Skin epidermis (tissue), 12 donors: ENCODE measurements around the gene ATXN7L1.
A peak's percentile ranks its signal among the peaks of the same experiment; 100 is the strongest.
"Not testable (repeated sequence)": the region's sequence is repeated elsewhere in the genome, so short reads cannot be mapped to it uniquely, and the experiment has no call there.

ENCODE experiments used
- H3K27ac ChIP-seq, 21 experiments: fragments of 200-600 bp; sonication (generic) in 11 of 21; one replicate each; pipeline ENCODE4 v1.5.0; 2020; ENCODE audit warnings: mild to moderate bottlenecking in 3 of 21, inconsistent platforms in 2 of 21, moderate library complexity in 2 of 21
- H3K4me3 ChIP-seq, 7 experiments: fragments of 200-600 bp; sonication (generic) in 2 of 7; one replicate each; pipeline ENCODE4 v1.5.0; 2020; ENCODE audit warnings: inconsistent platforms in 2 of 7, mild to moderate bottlenecking in 2 of 7, moderate library complexity in 1 of 7

ATXN7L1 gene

GRCh38 chr7:105866102-105866801, 10.1 kb downstream of the ATXN7L1 start:
- H3K4me3 ChIP-seq = no peak overlapping the region

GRCh38 chr7:105863876-105864275, 12.5 kb downstream of the ATXN7L1 start:
- Histone ChIP-seq H3K27ac (no peak overlapping the region), H3K4me3 (no peak overlapping the region)

More at GRCh38 chr7:105866102-105866801, 10.1 kb downstream of the ATXN7L1 start:
- no peak overlapping the region for H3K27ac ChIP-seq

- no peak overlapping the region for H3K4me3 ChIP-seq
- H3K27ac ChIP-seq = no peak overlapping the region
Measured at GRCh38 chr7:105862770-105863169, 13.6 kb downstream of the ATXN7L1 start.

GRCh38 chr7:105862276-105862675, 14.1 kb downstream of the ATXN7L1 start:
- no peak overlapping the region for H3K4me3 ChIP-seq
- no peak overlapping the region for H3K27ac ChIP-seq

GRCh38 chr7:105861224-105861623, 15.2 kb downstream of the ATXN7L1 start:
- no peak overlapping the region for H3K27ac ChIP-seq
- no peak overlapping the region for H3K4me3 ChIP-seq

- H3K4me3 ChIP-seq = no peak overlapping the region
- H3K27ac ChIP-seq = no peak overlapping the region
Measured at GRCh38 chr7:105860793-105861192, 15.6 kb downstream of the ATXN7L1 start.

- no peak overlapping the region for H3K27ac ChIP-seq
- H3K4me3 ChIP-seq = no peak overlapping the region
Measured at GRCh38 chr7:105857009-105857952, 19.1 kb downstream of the ATXN7L1 start.

GRCh38 chr7:105854498-105854897, 21.9 kb downstream of the ATXN7L1 start:
- no peak overlapping the region for H3K4me3 ChIP-seq
- H3K27ac ChIP-seq = peak overlapping the region in 4 of 21 experiments; percentile 7 to 54 (median 34)

GRCh38 chr7:105853931-105854419, 22.4 kb downstream of the ATXN7L1 start:
- peak overlapping the region in 8 of 21 experiments; percentile 7 to 54 (median 38) for H3K27ac ChIP-seq
- H3K4me3 ChIP-seq = no peak overlapping the region

GRCh38 chr7:105851064-105851463, 25.3 kb downstream of the ATXN7L1 start:
- H3K27ac ChIP-seq = peak overlapping the region in 1 of 21 experiments; percentile 65
- no peak overlapping the region for H3K4me3 ChIP-seq

GRCh38 chr7:105849122-105849855, 27.1 kb downstream of the ATXN7L1 start:
- peak overlapping the region in 10 of 21 experiments; percentile 14 to 85 (median 47) for H3K27ac ChIP-seq

GRCh38 chr7:105846404-105846803, 30.0 kb downstream of the ATXN7L1 start:
- Histone ChIP-seq H3K4me3 (no peak overlapping the region), H3K27ac (no peak overlapping the region)

More at GRCh38 chr7:105849122-105849855, 27.1 kb downstream of the ATXN7L1 start:
- no peak overlapping the region for H3K4me3 ChIP-seq

GRCh38 chr7:105844681-105845080, 31.7 kb downstream of the ATXN7L1 start:
- H3K27ac ChIP-seq, H3K4me3 ChIP-seq: not testable (repeated sequence)

GRCh38 chr7:105841866-105842265, 34.5 kb downstream of the ATXN7L1 start:
- Histone ChIP-seq H3K4me3 (no peak overlapping the region), H3K27ac (peak overlapping the region in 5 of 21 experiments; percentile 27 to 56 (median 53))

GRCh38 chr7:105840981-105841749, 35.2 kb downstream of the ATXN7L1 start:
- H3K4me3 ChIP-seq = no peak overlapping the region
- H3K27ac ChIP-seq = peak overlapping the region in 7 of 21 experiments; percentile 17 to 65 (median 27)

GRCh38 chr7:105839266-105839665, 37.1 kb downstream of the ATXN7L1 start:
- H3K27ac ChIP-seq = no peak overlapping the region

GRCh38 chr7:105838627-105839231, 37.7 kb downstream of the ATXN7L1 start:
- Histone ChIP-seq H3K4me3 (no peak overlapping the region), H3K27ac (peak overlapping the region in 2 of 21 experiments; percentile 5 to 26)

More at GRCh38 chr7:105839266-105839665, 37.1 kb downstream of the ATXN7L1 start:
- no peak overlapping the region for H3K4me3 ChIP-seq
